Parathyroid adenoma (tissue), 2 donors: Measurements from ENCODE around the gene TROAP.
A peak's percentile ranks its signal among the peaks of the same experiment; 100 is the strongest.
"Not testable (repeated sequence)": the region's sequence is repeated elsewhere in the genome, so short reads cannot be mapped to it uniquely, and the experiment has no call there.

Experiments used
- H2AFZ ChIP-seq: fragments of 300-600 bp; sonication (generic); one replicate; pipeline ENCODE4 v1.7.0; 2017; ENCODE audit warnings: antibody characterized with exemption, mild to moderate bottlenecking
- H3K27ac ChIP-seq: fragments of 300-600 bp; sonication (generic); one replicate; pipeline ENCODE4 v1.7.0; 2017
- H3K27me3 ChIP-seq: fragments of 300-600 bp; sonication (generic); one replicate; pipeline ENCODE4 v1.7.0; 2017; ENCODE audit warnings: low read length; ENCODE audit not compliant: control insufficient read depth, insufficient read depth
- H3K36me3 ChIP-seq: fragments of 300-600 bp; sonication (generic); one replicate; pipeline ENCODE4 v1.7.0; 2017; ENCODE audit warnings: low read length; ENCODE audit not compliant: control insufficient read depth, insufficient read depth
- H3K4me1 ChIP-seq: fragments of 300-600 bp; sonication (generic); one replicate; pipeline ENCODE4 v1.7.0; 2017; ENCODE audit warnings: control low read depth
- H3K4me2 ChIP-seq: fragments of 300-600 bp; sonication (generic); one replicate; pipeline ENCODE4 v1.7.0; 2017; ENCODE audit warnings: low read length
- H3K4me3 ChIP-seq: fragments of 300-600 bp; sonication (generic); one replicate; pipeline ENCODE4 v1.7.0; 2017; ENCODE audit warnings: low read depth, low read length
- H3K79me2 ChIP-seq: fragments of 300-600 bp; sonication (generic); one replicate; pipeline ENCODE4 v1.7.0; 2017; ENCODE audit warnings: control low read depth
- H3K9ac ChIP-seq: fragments of 300-600 bp; sonication (generic); one replicate; pipeline ENCODE4 v1.7.0; 2017; ENCODE audit warnings: mild to moderate bottlenecking
- H3K9me3 ChIP-seq: fragments of 300-600 bp; sonication (generic); one replicate; pipeline ENCODE4 v1.7.0; 2017; ENCODE audit warnings: low read length; ENCODE audit not compliant: control insufficient read depth
- TF ChIP-seq, protein P1 (sequence below): fragments of 300-600 bp; sonication (generic); IDR thresholded peaks from one replicate; pipeline ENCODE4 v1.7.0; 2017; ENCODE audit warnings: antibody characterized with exemption, mild to moderate bottlenecking
- donor health status: primary hyperparathyroidism.

The TROAP gene

DNA sequence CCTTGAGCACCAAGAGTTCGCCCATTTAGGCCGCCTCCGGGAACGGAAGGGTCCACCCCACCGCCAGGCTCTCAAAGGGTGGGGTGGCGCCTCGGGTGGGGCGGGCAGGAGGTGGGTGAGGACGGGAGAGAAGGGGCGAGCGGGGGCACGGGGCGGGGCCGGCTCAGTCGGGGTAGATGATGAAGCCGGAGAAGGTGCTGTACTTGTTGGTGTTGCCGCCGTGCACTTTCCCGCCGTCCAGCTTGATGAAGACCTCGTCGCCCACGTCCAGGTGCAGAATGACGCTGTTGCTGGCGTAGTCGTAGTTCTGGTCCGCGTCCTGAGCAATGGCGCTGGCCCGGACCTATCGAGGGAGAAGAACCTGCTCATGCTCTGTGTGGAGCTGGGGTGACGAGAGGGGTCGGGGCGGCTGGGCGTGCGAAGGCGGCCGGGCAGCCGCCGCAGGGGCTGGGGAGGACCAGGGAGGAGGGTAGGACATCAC lies 9.9 kb downstream of the TROAP start:
- no peaks in the 10 kb centered on the region for H3K79me2 ChIP-seq
- no peaks in the 10 kb centered on the region for H3K9me3 ChIP-seq
- H3K27me3 ChIP-seq, result no peaks in the 10 kb centered on the region
- TF ChIP-seq, protein P1, sequence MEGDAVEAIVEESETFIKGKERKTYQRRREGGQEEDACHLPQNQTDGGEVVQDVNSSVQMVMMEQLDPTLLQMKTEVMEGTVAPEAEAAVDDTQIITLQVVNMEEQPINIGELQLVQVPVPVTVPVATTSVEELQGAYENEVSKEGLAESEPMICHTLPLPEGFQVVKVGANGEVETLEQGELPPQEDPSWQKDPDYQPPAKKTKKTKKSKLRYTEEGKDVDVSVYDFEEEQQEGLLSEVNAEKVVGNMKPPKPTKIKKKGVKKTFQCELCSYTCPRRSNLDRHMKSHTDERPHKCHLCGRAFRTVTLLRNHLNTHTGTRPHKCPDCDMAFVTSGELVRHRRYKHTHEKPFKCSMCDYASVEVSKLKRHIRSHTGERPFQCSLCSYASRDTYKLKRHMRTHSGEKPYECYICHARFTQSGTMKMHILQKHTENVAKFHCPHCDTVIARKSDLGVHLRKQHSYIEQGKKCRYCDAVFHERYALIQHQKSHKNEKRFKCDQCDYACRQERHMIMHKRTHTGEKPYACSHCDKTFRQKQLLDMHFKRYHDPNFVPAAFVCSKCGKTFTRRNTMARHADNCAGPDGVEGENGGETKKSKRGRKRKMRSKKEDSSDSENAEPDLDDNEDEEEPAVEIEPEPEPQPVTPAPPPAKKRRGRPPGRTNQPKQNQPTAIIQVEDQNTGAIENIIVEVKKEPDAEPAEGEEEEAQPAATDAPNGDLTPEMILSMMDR, result no peak
- H3K27ac ChIP-seq, result no peak overlapping the region
- peaks cover 7% of the 10 kb centered on the region for H3K4me1 ChIP-seq
- no peak overlapping the region for H3K4me3 ChIP-seq
- no peaks in the 10 kb centered on the region for H3K36me3 ChIP-seq
- peak overlapping the region; percentile 29 for H2AFZ ChIP-seq
- no peak overlapping the region for H3K4me2 ChIP-seq
- H3K9ac ChIP-seq, result no peak overlapping the region

DNA sequence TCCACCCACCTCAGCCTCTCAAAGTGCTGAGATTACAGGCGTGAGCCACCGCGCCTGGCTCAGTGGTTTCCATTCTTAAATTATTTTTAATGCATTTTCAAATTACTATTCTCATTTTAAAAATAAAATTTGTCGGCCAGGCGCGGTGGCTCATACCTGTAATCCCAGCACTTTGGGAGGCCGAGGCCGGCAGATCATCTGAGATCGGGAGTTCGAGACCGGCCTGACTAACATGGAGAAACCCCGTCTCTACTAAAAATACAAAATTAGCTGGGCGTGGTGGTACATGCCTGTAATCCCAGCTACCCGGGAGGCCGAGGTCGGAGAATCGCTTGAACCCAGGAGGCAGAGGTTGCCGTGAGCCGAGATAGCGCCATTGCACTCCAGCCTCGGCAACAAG lies 10.7 kb downstream of the TROAP start:
- H3K9me3 ChIP-seq, H3K4me3 ChIP-seq, H2AFZ ChIP-seq, H3K4me2 ChIP-seq, H3K27me3 ChIP-seq, H3K9ac ChIP-seq, H3K36me3 ChIP-seq, H3K79me2 ChIP-seq, H3K27ac ChIP-seq, H3K4me1 ChIP-seq: not testable (repeated sequence)

DNA sequence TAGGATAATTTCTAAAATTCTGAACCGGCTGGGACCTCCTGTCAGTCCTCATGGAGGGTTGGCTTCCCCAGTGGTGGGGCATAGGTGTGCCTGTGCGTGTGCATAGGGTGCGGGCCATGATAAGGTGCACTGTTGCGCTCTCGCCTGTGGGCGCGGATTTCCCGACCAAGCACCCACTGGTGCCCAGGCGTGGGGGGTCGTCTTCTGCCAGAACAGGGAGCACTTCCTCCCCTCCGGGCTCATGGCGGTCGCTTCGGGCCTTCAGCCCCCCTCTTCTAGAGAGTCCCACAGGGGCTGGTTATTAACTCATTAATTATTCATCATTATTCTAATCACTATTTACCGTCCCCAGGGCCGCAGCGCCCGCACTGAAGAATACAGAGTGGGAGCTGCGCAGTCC lies 11.2 kb downstream of the TROAP start:
- Histone ChIP-seq H3K9ac (no peak overlapping the region), H2AFZ (no peak overlapping the region), H3K4me1 (peaks cover 9% of the 10 kb centered on the region), H3K79me2 (no peaks in the 10 kb centered on the region), H3K27ac (no peak overlapping the region), H3K27me3 (no peaks in the 10 kb centered on the region), H3K9me3 (no peaks in the 10 kb centered on the region), H3K4me2 (no peak overlapping the region), H3K4me3 (no peak overlapping the region), H3K36me3 (no peaks in the 10 kb centered on the region)
- TF ChIP-seq, protein P1, result no peak

DNA sequence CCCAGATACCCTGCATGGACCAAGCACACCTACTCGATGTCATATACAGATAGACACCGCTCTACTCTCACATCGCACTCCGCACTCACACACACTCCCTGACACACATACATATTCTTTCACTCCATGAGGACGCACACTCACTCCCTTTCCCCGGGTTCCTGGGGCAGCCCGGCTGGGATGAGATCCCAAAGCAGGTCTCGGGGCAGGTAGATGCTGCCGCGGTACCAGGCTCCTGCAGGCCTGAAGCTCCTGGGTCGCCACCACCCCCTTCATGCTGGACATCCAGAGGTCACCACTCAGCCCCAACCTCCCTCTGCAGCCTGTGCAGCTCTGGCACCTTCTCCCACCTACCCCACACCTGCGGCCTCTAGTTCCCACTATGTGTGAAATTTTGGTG lies 11.6 kb downstream of the TROAP start:
- Histone ChIP-seq H3K27ac (no peak overlapping the region), H3K9me3 (no peaks in the 10 kb centered on the region), H3K4me1 (peaks cover 9% of the 10 kb centered on the region), H3K79me2 (no peaks in the 10 kb centered on the region), H3K4me3 (no peak overlapping the region), H3K27me3 (no peaks in the 10 kb centered on the region), H3K4me2 (no peak overlapping the region), H3K36me3 (no peaks in the 10 kb centered on the region), H2AFZ (no peak overlapping the region), H3K9ac (no peak overlapping the region)
- TF ChIP-seq, protein P1, result no peak

DNA sequence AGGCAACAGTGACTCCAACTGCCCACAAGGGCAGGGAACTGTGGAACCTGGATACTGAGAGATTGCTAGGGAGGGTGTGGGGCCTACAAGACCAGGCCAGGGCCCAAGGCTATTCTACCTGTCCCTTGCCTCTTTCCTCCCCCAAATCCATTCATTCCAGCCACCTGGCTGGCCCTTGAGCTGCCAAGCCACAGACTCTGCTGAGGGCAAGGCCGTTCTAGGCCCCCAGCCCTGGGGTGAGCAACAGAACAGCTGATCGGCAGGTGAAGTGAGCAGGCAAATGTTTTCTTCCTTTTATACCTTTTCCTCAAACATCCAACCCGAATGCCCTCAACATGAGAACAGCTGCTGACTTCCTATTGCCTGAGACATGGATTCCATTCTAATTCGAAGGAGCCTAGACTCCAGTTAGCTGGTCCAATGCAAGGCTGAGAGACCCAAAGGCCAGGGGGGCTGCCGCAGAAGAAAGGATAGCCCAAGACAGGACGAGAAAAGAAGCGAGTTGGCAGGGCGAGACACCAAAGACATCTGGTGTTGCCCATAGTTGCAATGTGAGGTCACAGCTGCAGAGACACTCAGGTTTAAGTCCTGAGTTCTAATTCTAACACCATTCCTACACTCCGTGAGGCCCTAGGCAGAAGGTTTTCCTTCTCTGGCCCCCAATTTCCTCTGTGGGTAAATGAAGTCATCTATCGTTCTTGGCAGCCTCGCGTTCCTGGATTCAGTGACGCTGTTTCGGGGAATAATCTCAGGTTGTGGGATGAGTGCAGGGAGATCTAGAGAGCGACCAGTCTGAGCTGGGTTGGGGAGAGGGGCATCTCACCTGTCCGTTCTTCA lies 12.3 kb downstream of the TROAP start:
- H3K27me3 ChIP-seq, result no peaks in the 10 kb centered on the region
- no peak overlapping the region for H3K4me2 ChIP-seq
- H2AFZ ChIP-seq, result no peak overlapping the region
- H3K9ac ChIP-seq, result no peak overlapping the region
- TF ChIP-seq, protein P1, result no peak
- peaks cover 9% of the 10 kb centered on the region for H3K4me1 ChIP-seq
- no peaks in the 10 kb centered on the region for H3K36me3 ChIP-seq
- H3K27ac ChIP-seq, result no peak overlapping the region
- H3K4me3 ChIP-seq, result no peak overlapping the region
- H3K79me2 ChIP-seq, result no peaks in the 10 kb centered on the region
- no peaks in the 10 kb centered on the region for H3K9me3 ChIP-seq
